ENCODE measurements around the gene NUBP2. TPM values are rescaled to one million over a fixed set of nuclear protein-coding genes. Genes with fewer than 3 reads are reported as not detected.
A peak's percentile ranks its signal among the peaks of the same experiment; 100 is the strongest.

Gene NUBP2
- total RNA-seq, 1 donor from 2014 or later: 49.8 TPM

GRCh38 chr16:1768767-1769401 is 13.9 kb upstream of the NUBP2 start:
- no peak for DNase-seq (ENCODE audit: low spot score)
- H3K9me3 Mint-ChIP-seq (ENCODE audit: unreplicated experiment): no peaks in the 10 kb centered on the region
- H3K27me3 Mint-ChIP-seq (ENCODE audit: unreplicated experiment): peaks cover 15% of the 10 kb centered on the region
- H3K27ac Mint-ChIP-seq (ENCODE audit: unreplicated experiment): no peak overlapping the region
- peaks cover 7% of the 10 kb centered on the region for H3K36me3 Mint-ChIP-seq (ENCODE audit: low read depth, unreplicated experiment)
- H3K4me1 Mint-ChIP-seq (ENCODE audit: unreplicated experiment): peaks cover 9% of the 10 kb centered on the region
- H3K4me3 Mint-ChIP-seq (ENCODE audit: unreplicated experiment): no peak overlapping the region
- TF ChIP-seq CTCF (IDR thresholded peaks at IDR 0.05; ENCODE audit: unreplicated experiment): no peak

GRCh38 chr16:1769402-1770300 is 13.1 kb upstream of the NUBP2 start:
- no peak for TF ChIP-seq CTCF (IDR thresholded peaks at IDR 0.05; ENCODE audit: unreplicated experiment)
- peaks cover 15% of the 10 kb centered on the region for H3K27me3 Mint-ChIP-seq (ENCODE audit: unreplicated experiment)
- H3K27ac Mint-ChIP-seq (ENCODE audit: unreplicated experiment): no peak overlapping the region
- peak overlapping the region; percentile 37 for H3K4me3 Mint-ChIP-seq (ENCODE audit: unreplicated experiment)
- peaks cover 7% of the 10 kb centered on the region for H3K36me3 Mint-ChIP-seq (ENCODE audit: low read depth, unreplicated experiment)
- peaks cover 10% of the 10 kb centered on the region for H3K4me1 Mint-ChIP-seq (ENCODE audit: unreplicated experiment)
- no peak for DNase-seq (ENCODE audit: low spot score)
- H3K9me3 Mint-ChIP-seq (ENCODE audit: unreplicated experiment): no peaks in the 10 kb centered on the region

DNA sequence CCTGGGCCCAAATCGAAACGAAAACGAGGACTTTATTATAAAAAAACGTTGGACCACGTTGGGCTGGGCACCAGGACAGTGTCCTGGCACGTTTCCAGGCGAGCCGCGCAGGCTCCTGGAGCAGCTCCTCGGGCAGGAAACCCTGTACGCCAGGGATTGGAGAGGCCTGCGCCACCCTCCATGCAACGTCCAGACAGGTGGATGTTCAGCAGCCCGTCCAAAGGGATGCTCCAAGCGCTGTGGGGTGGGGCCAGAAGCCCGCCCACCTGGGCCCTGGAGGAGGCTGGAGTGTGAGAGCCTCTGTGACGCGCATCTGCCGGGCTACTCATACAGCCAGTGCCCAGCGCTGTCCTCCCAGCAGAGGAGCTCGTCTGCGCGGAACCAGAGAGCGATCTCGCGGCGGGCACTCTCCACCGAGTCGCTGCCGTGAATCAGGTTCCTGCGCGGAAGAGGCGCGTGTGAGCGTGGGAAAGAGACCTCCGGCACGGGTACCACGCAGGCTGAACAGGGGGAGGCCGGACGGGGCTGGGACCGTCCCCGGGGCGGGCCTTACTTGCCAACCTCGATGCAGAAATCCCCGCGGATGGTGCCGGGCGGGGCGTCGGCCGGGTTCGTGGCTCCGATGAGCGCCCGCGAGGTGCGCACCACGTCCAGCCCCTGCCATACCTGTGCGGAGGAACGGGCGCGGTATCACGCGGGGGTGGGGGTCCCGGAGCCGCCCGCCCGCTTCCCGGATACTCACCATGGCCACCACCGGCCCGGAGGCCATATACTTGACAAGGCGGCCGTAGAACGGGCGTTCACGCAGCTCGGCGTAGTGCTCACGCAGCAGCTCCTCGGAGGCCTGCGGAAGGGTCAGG is 12.2 kb upstream of the NUBP2 start:
- peaks cover 5% of the 10 kb centered on the region for H3K36me3 Mint-ChIP-seq (ENCODE audit: low read depth, unreplicated experiment)
- TF ChIP-seq CTCF (IDR thresholded peaks at IDR 0.05; ENCODE audit: unreplicated experiment): no peak
- peak overlapping the region; percentile 92 for H3K4me3 Mint-ChIP-seq (ENCODE audit: unreplicated experiment)
- H3K9me3 Mint-ChIP-seq (ENCODE audit: unreplicated experiment): no peaks in the 10 kb centered on the region
- DNase-seq (ENCODE audit: low spot score): no peak
- no peak overlapping the region for H3K27ac Mint-ChIP-seq (ENCODE audit: unreplicated experiment)
- peaks cover 15% of the 10 kb centered on the region for H3K27me3 Mint-ChIP-seq (ENCODE audit: unreplicated experiment)
- H3K4me1 Mint-ChIP-seq (ENCODE audit: unreplicated experiment): peaks cover 10% of the 10 kb centered on the region

DNA sequence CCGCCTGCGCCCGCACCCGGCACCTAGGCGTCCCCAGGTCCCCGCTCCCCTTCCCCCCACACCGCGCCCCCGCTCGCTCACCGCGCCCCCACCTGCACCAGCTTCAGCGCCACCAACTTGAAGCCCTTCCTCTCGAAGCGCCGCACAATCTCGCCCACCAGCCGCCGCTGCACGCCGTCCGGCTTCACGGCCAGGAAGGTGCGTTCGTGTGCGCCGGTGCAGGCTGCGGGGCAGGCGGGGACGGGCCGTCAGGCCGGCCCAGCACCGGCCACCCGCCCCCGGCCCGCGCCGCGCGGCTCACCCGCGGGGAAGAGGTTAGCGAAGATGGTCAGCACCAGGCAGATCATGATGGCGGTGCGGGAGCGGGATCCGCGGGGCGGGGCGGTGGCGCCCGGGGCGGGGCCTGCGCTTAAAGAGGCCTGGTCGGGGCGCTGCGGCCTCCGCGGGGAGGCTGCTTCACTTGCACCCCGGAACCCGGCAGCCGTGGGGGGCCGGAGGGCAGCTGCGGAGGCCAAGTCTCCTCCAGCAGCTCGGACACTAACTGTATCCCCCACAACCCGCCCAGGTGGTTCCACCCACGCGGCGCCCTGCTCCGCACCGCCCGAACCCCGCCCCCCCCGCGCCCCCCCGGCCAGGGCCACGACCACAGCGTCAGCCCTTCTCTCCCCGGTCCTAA is 11.4 kb upstream of the NUBP2 start, which contains the start of gene NME3:
TSS of gene NME3 (minus strand) at position 356 of the 676 bp plus-strand sequence. CDS start at position 347, 9 bp downstream.
- H3K27me3 Mint-ChIP-seq (ENCODE audit: unreplicated experiment): peaks cover 15% of the 10 kb centered on the region
- no peaks in the 10 kb centered on the region for H3K9me3 Mint-ChIP-seq (ENCODE audit: unreplicated experiment)
- H3K4me1 Mint-ChIP-seq (ENCODE audit: unreplicated experiment): peaks cover 10% of the 10 kb centered on the region
- no peak for TF ChIP-seq CTCF (IDR thresholded peaks at IDR 0.05; ENCODE audit: unreplicated experiment)
- peaks cover 5% of the 10 kb centered on the region for H3K36me3 Mint-ChIP-seq (ENCODE audit: low read depth, unreplicated experiment)
- H3K4me3 Mint-ChIP-seq (ENCODE audit: unreplicated experiment): peak within 1 kb of the TSS; percentile 97
- H3K27ac Mint-ChIP-seq (ENCODE audit: unreplicated experiment): peak within 1 kb of the TSS; percentile 90
- peak; percentile 64 for DNase-seq (ENCODE audit: low spot score)

Measured in endothelial cell (in vitro differentiated cells).